Fibroblast of villous mesenchyme (primary cell): Measurements from ENCODE around the gene TRMT1L. TPM values are rescaled to one million over a fixed set of nuclear protein-coding genes. Genes with fewer than 3 reads are reported as not detected.

Experiments
- DNase-seq: peaks from one replicate; pipeline ENCODE4 v3.0.0-alpha.2; 2010; ENCODE audit warnings: low read depth
- H3K4me3 ChIP-seq: 2 replicates; pipeline ENCODE4 v1.5.1; 2011; ENCODE audit warnings: low read depth, mild to moderate bottlenecking, low read length
- total RNA-seq: library from RNA; depleted of rRNA; stranded (reverse); fragments of >200 nt; gene quantifications from 2 replicates; pipeline ENCODE4 v1.2.3, GENCODE V29; 2012
- TF ChIP-seq, protein P1 (sequence below): IDR thresholded peaks from 2 replicates; pipeline ENCODE4 v1.5.1; 2012; ENCODE audit warnings: low read depth, mild to moderate bottlenecking, low read length; ENCODE audit not compliant: insufficient read depth

TRMT1L gene
- total RNA-seq, 1 donor = 24.6 TPM

DNA sequence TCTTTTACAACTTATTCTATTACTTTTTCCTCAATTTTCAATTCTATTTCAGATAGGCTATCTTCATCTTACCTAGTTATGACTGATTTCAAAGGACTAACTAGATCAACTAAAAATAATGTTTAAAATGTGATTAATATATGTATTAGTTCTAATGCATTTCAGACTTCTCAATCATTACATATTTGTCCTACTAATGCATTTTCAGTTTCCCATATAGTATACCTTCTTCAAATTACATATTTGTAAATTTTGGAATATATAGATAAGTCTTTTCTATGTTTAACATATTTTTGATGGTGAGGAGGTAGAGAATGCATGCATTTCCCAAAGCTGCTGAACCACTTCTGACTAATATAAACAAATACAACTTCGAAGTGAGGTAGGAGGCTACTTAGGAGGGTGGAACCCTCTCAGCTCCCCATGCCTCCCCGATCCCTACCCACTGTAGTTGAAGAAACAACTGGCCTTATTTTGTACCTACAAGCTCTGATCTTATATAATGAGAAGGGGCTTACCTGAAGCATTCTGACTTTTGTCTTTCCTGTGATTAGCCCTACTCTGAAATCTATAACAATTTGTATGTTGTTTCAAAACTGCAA, 1.7 kb downstream of the TRMT1L start:
- peak overlapping the region; percentile 95 for H3K4me3 ChIP-seq
- TF ChIP-seq, protein P1, sequence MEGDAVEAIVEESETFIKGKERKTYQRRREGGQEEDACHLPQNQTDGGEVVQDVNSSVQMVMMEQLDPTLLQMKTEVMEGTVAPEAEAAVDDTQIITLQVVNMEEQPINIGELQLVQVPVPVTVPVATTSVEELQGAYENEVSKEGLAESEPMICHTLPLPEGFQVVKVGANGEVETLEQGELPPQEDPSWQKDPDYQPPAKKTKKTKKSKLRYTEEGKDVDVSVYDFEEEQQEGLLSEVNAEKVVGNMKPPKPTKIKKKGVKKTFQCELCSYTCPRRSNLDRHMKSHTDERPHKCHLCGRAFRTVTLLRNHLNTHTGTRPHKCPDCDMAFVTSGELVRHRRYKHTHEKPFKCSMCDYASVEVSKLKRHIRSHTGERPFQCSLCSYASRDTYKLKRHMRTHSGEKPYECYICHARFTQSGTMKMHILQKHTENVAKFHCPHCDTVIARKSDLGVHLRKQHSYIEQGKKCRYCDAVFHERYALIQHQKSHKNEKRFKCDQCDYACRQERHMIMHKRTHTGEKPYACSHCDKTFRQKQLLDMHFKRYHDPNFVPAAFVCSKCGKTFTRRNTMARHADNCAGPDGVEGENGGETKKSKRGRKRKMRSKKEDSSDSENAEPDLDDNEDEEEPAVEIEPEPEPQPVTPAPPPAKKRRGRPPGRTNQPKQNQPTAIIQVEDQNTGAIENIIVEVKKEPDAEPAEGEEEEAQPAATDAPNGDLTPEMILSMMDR = no peak
- peak; percentile 20 for DNase-seq

DNA sequence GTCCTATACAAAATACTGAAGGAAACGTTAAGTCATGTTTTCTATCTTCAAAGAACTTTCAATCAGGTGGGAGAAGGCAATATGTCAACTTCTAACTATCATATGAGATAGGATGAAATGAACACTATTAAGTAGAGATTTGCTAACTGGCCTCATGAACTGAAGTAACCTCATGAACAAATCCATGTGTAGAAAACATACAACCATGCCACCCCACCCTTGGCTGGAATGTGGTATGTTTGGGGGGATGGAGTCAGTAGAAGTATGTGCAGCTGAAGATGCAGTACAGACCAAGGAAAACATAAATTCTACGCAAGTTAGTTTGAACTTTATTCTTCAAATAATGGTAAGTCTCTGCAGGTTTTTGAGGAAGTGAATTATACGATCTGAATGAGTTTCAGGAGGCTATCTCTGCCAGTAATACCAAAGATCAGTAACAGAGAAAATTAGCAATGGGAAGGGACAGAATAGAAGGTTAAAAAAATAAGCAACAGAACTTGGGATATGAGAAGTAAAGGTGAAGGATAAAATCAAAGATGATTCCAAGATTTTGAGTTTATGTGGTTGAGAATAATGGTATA, 4.5 kb downstream of the TRMT1L start:
- H3K4me3 ChIP-seq = no peak overlapping the region
- DNase-seq = peak; percentile 15
- TF ChIP-seq, protein P1 = no peak

DNA sequence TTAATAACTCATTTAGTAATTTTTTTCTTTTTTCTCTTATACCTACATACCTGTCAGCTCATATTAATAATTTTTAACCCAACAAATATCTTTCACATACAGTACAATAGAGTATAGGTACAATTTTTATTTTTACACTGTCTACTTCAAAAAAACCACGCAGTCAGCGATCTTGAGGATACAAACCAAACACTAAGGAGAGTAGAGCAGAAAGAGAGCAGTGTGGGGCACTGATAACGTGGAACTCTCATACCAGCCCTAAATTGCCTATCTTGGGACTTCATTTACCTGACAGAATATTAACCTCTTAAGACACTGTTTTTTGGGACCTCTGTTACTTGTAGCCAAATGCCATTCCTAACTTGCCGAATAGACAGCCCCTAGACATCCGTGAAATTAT, 5.5 kb downstream of the TRMT1L start:
- TF ChIP-seq, protein P1 = no peak
- H3K4me3 ChIP-seq = no peak overlapping the region
- DNase-seq = no peak

DNA sequence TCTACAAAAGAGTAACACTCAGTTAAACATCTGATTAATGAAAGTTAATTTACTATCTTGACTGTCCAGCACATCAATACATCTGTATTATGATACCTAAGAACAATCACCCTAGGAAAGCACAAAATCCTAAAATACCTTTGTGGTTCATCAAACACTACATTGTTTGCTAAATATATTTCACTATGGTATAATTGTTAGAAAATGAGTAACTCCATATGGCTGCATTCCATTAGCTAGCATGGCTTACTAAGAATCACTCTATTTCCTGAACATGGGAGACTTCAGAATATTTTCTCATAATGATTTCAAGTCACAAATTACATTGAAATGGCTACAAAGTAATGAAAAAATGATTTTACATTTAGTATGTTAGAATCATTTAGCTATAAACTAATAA, 12.5 kb downstream of the TRMT1L start:
- TF ChIP-seq, protein P1 = no peak
- DNase-seq = no peak
- no peak overlapping the region for H3K4me3 ChIP-seq

DNA sequence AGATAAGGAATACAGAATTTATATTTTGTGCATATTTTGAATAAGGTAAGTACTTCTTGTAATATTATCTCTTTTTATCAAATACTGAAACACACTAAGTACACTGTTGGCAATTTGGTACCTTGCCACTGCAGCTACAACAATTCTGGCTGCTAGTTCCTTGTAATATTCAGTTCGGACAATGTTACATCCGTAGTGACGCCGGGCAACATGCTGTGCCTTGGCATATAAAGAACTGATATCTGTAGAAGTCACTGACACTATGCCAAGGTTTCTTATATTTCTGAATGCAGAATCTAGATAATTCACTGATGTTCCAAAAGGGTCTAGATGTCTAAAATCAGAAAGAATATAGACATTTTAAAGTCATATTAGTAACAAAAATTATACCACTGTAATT, 17.5 kb downstream of the TRMT1L start:
- TF ChIP-seq, protein P1 = no peak
- H3K4me3 ChIP-seq = no peak overlapping the region
- no peak for DNase-seq

DNA sequence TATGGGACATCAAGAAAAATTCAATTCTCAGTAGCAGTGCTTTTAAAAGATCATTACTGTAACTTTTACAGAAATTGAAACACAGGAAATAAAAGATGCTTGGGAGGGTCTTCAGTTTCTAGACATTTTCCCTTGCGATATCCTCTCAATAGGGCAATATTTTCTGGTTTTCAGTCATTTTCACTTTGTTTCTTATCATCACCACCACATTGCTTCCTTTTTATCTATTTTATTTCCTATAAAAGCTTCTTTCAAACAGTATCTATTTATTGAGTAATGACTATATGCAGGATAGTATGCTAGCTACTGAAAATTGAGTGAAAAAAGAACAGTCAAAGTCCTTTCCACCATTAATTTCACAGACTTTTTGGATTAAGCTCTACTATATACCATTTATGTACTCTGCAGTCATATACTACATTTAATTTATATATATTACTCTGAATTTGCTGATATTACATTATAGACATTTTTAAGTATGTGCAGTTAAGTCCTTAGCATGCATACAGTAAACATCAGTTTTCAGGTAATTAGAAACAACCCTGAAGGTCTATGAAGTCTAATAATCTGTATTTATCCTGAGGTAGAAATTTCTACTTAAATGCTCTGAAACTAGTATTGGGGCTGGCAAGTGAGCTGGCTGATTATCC, 18.7 kb downstream of the TRMT1L start:
- TF ChIP-seq, protein P1 = no peak
- H3K4me3 ChIP-seq = no peak overlapping the region
- no peak for DNase-seq
